ENCODE data around the gene EIF4G3. TPM values are rescaled to one million over a fixed set of nuclear protein-coding genes. Genes with fewer than 3 reads are reported as not detected.
A peak's percentile ranks its signal among the peaks of the same experiment; 100 is the strongest.

EIF4G3 gene
- total and polyA plus RNA-seq, 9 of the 15 experiments (the other 6 are each of a cell fraction or from before 2014, with no cell fraction given) = 6.7 to 40.5 (median 32.1) TPM

GRCh38 chr1:21050031-21050430 is 126.7 kb downstream of the EIF4G3 start (continued):
- TF ChIP-seq TCF15 (CRISPR knock-in tag; IDR thresholded peaks at IDR 0.05) (no peak), THAP7 (CRISPR knock-in tag; IDR thresholded peaks at IDR 0.05) (no peak), SP2 (IDR thresholded peaks at IDR 0.05; ENCODE audit: extremely low read depth, low read depth, low read length, poor library complexity, severe bottlenecking) (no peak), TAF7 (tag; IDR thresholded peaks at IDR 0.05) (no peak)

- Histone ChIP-seq H2AFZ (ENCODE audit: low read depth, low read length) (no peak overlapping the region; the same call in 1 of the 2 replicates), H3K27me3 (ENCODE audit: control insufficient read depth in 2 of 2, insufficient read depth in 2 of 2, low read length in 2 of 2) (no peaks in the 10 kb centered on the region), H3K9me1 (ENCODE audit: control insufficient read depth, insufficient read depth, low read length) (no peaks in the 10 kb centered on the region), H3K27ac (ENCODE audit: extremely low read depth, low read depth, low read length) (no peak overlapping the region), H3K36me3 (ENCODE audit: control insufficient read depth, insufficient read depth, low read length) (peaks cover 5% of the 10 kb centered on the region; the same call in 2 of the 3 replicates), H4K20me1 (replicated peaks; ENCODE audit: control insufficient read depth, insufficient read depth, low read length) (no peaks in the 10 kb centered on the region), H3K79me2 (ENCODE audit: control insufficient read depth, insufficient read depth, low read length) (no peaks in the 10 kb centered on the region), H3K4me1 (replicated peaks in 1 of 2; ENCODE audit: control insufficient read depth in 2 of 2, insufficient read depth in 2 of 2, low read length in 2 of 2) (no peaks in the 10 kb centered on the region; a peak in 1 of 5 replicates), H3K9me3 (replicated peaks; ENCODE audit: control insufficient read depth, insufficient read depth, low read depth, low read length) (no peaks in the 10 kb centered on the region), H3K9ac (ENCODE audit: insufficient read depth in 1 of 2, low read depth in 2 of 2, low read length in 2 of 2) (no peak overlapping the region), H3K4me3 (no peak overlapping the region), H3K4me2 (ENCODE audit: insufficient read depth, low read length) (no peak overlapping the region)
- peak; percentile 47; the same call in 2 of the 3 replicates for ATAC-seq
- CTCF ChIA-PET (ENCODE audit: low intra/inter-chr PET ratio) = interaction anchor here (0.9 kb wide), 1 partner anchor 147 kb away, joined by 3 read pairs; no protein-coding TSS in a partner anchor
- intact Hi-C loops (cut with micrococcal nuclease) (loop anchor here (2.0 kb wide), 1 partner anchor 146 kb away; no protein-coding TSS in a partner anchor), in situ Hi-C loops (cut with MboI) (no loop called here)
- 43% methylated on average over 4 of the region's 4 CpGs for WGBS (ENCODE audit: insufficient coverage, low coverage, missing lambda C conversion rate)
- FAIRE-seq = no peak
- DNase-seq (ENCODE audit: extremely low read depth in 1 of 4, low spot score in 3 of 4) = no peak
- no TSS peak for BruUV-seq (replicated peaks)
- POLR2A ChIA-PET = interaction anchor here (1.3 to 2.2 kb wide), 3 partner anchors 10 to 20 kb away, joined by 3 to 12 read pairs (median 8); no protein-coding TSS in a partner anchor
- TF ChIP-seq RERE (CRISPR knock-in tag; IDR thresholded peaks at IDR 0.05; ENCODE audit: borderline replicate concordance) = no peak
These were observed 128.2 kb downstream of the EIF4G3 start for GRCh38 chr1:21048462-21048861.

All from K562 (cell line).